ENCODE data around the gene C19orf81.
"Not testable (repeated sequence)": the region's sequence is repeated elsewhere in the genome, so short reads cannot be mapped to it uniquely, and the experiment has no call there.

C19orf81 gene

DNA sequence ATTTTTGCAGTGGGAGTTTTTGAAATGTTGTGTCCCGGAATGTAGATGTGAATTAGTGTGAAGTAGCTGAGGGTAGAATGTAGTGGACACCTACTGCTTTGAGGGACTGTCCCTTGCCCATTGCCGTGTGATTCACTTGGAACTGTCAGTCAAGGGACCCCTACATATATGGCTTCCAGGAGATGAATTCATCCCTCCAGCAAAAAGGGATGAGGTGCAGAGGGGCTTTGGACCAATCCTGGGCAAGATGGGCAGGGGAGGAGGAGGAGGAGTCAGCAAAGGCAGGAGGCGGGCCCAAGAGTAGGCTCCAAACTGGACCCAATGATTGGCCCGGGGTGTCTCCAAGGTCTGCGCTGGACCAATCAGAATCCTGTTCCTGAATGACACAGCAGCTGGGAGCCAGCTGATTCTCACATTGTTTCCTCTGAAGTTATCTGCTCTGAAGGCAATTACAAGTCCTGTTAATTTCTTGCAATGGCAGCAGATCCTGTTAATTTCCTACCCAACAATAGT lies 28.8 kb upstream of the C19orf81 start:
- not testable (repeated sequence) for H3K4me1 Mint-ChIP-seq; DNase-seq (ENCODE audit: low spot score in 2 of 2); H3K36me3 Mint-ChIP-seq; ATAC-seq (ENCODE audit: low read depth); H3K9me3 Mint-ChIP-seq; H3K4me3 Mint-ChIP-seq; H3K27ac Mint-ChIP-seq; H3K27me3 Mint-ChIP-seq

- no peaks in the 10 kb centered on the region for H3K9me3 Mint-ChIP-seq
- ATAC-seq (ENCODE audit: low read depth) (no peak), DNase-seq (ENCODE audit: low spot score in 2 of 2) (no peak)
- no peaks in the 10 kb centered on the region for H3K36me3 Mint-ChIP-seq
- H3K4me1 Mint-ChIP-seq, result no peaks in the 10 kb centered on the region
- H3K27ac Mint-ChIP-seq, result no peak overlapping the region
- no peak overlapping the region for H3K4me3 Mint-ChIP-seq
- H3K27me3 Mint-ChIP-seq, result peaks cover 16% of the 10 kb centered on the region
Measured at GRCh38 chr19:50624949-50625600, 24.2 kb upstream of the C19orf81 start.

DNA sequence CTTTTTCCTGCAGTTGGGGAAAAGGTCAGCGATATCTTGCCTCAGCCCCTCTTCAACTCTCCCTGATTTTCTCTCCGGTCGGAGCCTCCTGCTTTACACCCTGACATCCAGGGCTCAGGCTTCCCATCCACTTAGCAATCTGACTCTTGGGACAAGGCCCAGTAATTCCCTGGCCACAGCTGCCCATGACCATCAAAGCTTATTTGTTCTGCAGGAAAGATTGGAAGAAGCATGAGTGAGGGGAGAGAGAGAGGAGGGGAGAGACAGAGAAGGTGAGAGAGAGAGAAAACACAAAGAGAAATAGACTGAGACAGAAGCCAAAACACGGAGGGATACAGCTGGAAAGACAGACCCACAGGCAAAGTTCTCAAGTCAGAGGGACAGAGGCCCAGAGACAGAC lies 23.2 kb upstream of the C19orf81 start:
- Mint-ChIP-seq H3K27ac (no peak overlapping the region), H3K36me3 (no peaks in the 10 kb centered on the region), H3K4me3 (no peak overlapping the region), H3K9me3 (peaks cover 3% of the 10 kb centered on the region), H3K4me1 (no peaks in the 10 kb centered on the region), H3K27me3 (peaks cover 21% of the 10 kb centered on the region)
- DNase-seq (ENCODE audit: low spot score in 2 of 2) (no peak), ATAC-seq (ENCODE audit: low read depth) (no peak)

DNA sequence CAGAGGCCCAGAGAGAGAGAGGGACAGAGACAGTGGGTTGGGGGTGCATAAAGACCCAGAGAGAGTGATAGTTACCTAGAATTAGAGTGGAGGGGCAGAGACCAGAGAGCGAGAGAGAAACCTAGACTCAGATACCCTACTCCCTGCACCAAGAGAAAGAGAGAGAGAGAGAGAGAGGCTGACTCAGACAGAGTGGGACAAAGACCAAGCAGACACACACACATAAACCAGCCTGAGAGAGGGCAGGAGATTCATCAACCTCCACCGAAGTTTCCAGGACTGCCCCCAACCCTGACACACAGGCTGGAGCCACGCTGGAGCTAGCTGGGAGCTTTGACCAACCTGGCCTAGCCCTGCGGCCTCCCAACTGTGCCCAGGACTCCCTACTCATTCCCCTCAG lies 22.4 kb upstream of the C19orf81 start:
- Mint-ChIP-seq H3K36me3 (no peaks in the 10 kb centered on the region), H3K27me3 (peaks cover 21% of the 10 kb centered on the region), H3K4me1 (no peaks in the 10 kb centered on the region), H3K27ac (no peak overlapping the region), H3K4me3 (no peak overlapping the region), H3K9me3 (peaks cover 3% of the 10 kb centered on the region)
- no peak for ATAC-seq (ENCODE audit: low read depth)
- DNase-seq (ENCODE audit: low spot score in 2 of 2), result no peak

GRCh38 chr19:50628146-50628545 lies 21.1 kb upstream of the C19orf81 start:
- DNase-seq (ENCODE audit: low spot score in 2 of 2), result no peak
- Mint-ChIP-seq H3K4me3 (no peak overlapping the region), H3K36me3 (no peaks in the 10 kb centered on the region), H3K4me1 (no peaks in the 10 kb centered on the region), H3K27me3 (peaks cover 22% of the 10 kb centered on the region), H3K27ac (no peak overlapping the region), H3K9me3 (peaks cover 3% of the 10 kb centered on the region)
- no peak for ATAC-seq (ENCODE audit: low read depth)

DNA sequence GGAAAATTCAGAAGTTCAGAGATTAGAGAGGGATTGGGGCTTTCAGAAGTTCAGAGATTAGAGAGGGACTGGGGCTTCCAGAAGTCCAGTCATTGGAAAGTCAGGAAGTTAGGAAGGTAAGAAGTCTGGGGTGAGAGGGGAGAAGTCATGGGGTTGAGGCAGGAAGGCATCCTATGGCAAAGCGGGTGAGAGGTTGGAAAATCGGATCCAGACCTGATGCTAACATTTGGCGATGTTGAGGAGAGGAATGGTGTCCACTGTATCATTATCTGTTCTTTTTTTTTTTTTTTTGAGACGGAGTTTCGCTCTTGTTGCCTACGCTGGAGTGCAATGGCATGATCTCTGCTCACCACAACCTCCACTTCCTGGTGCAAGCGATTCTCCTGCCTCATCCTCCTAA lies 20.7 kb upstream of the C19orf81 start:
- peaks cover 22% of the 10 kb centered on the region for H3K27me3 Mint-ChIP-seq
- no peak overlapping the region for H3K27ac Mint-ChIP-seq
- H3K9me3 Mint-ChIP-seq, result peaks cover 3% of the 10 kb centered on the region
- DNase-seq (ENCODE audit: low spot score in 2 of 2) (no peak), ATAC-seq (ENCODE audit: low read depth) (no peak)
- peaks cover 2% of the 10 kb centered on the region for H3K36me3 Mint-ChIP-seq
- no peak overlapping the region for H3K4me3 Mint-ChIP-seq
- H3K4me1 Mint-ChIP-seq, result no peaks in the 10 kb centered on the region

DNA sequence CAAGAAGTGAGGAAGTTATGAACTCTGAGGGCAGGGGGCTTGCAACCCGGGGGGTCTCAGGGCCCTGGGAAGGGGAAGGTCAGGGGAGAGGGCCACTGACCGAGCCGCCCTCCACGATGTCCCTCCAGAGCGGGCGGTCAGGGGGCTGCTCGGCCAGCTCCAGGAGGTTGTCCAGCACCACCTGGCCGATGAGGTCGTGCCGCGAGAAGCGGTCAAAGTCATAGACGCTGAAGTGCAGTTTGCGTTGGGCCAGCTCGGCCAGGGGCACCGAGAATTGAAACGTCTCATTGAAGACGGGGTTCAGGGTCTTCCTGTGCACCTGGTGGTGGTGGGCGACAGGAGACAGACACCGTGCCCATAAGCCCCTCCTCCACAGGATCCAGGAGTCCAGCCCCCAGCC lies 20.1 kb upstream of the C19orf81 start:
- DNase-seq (ENCODE audit: low spot score in 2 of 2) (no peak), ATAC-seq (ENCODE audit: low read depth) (no peak)
- H3K4me1 Mint-ChIP-seq, result no peaks in the 10 kb centered on the region
- no peak overlapping the region for H3K27ac Mint-ChIP-seq
- H3K36me3 Mint-ChIP-seq, result peaks cover 4% of the 10 kb centered on the region
- H3K4me3 Mint-ChIP-seq, result no peak overlapping the region
- H3K9me3 Mint-ChIP-seq, result peaks cover 5% of the 10 kb centered on the region
- H3K27me3 Mint-ChIP-seq, result peaks cover 22% of the 10 kb centered on the region

DNA sequence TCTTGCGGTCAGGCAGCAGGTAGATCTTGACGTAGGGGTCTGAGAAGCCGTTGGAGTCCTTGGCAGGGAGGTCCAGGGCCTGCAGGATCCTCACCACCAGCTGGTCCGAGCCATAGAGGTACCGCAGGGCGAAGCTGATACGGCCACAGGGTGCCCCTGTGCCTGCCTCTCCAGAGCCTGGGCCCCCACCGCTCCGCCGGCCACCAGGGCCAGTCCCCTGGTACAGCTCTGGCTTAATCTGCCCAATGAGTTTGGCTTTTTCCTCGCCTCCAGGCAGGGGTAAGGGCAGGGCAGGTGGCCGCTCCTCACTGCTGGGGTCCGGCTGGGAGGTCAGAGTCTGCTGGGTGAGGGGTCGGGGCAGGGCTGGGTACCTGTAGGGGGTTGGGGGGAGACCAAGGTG lies 19.4 kb upstream of the C19orf81 start:
- Mint-ChIP-seq H3K27me3 (peaks cover 22% of the 10 kb centered on the region), H3K27ac (no peak overlapping the region), H3K4me3 (no peak overlapping the region), H3K4me1 (no peaks in the 10 kb centered on the region), H3K36me3 (peaks cover 4% of the 10 kb centered on the region), H3K9me3 (peaks cover 5% of the 10 kb centered on the region)
- DNase-seq (ENCODE audit: low spot score in 2 of 2) (no peak), ATAC-seq (ENCODE audit: low read depth) (no peak)

DNA sequence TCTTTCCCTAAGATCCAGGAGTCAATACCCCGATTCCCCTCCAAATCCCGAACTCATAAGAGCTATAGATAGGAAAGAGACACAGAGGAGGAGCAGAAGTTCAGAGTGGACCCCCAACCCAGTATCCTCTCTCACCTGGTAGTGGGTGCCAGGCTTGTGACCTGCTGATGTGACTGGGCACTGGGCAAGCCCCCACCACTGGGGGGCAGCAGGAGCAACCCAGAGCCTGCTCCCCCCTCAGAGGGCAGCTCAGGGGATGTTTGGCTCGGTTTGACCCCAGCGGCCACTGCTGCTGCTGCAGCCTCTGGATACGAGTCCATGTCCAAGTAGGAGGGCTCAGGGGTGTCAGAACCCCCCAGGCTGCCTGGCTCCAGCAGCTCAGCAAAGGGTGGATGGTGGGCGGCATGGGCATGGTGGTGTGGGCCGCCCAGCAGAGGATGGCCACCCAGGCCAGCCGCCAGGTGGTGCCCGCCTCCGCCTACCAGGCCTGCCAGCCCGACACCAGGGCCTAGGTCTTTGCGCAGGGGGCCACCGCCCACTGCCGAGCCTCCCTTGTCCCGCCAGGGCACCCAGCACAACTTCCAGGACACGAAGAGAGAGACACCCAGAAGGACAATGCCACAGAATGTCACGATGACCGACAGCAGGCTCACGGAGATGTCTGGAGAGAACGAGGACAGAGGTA lies 17.0 kb upstream of the C19orf81 start:
- H3K4me3 Mint-ChIP-seq, result no peak overlapping the region
- H3K36me3 Mint-ChIP-seq, result peaks cover 4% of the 10 kb centered on the region
- DNase-seq (ENCODE audit: low spot score in 2 of 2), result no peak
- no peaks in the 10 kb centered on the region for H3K4me1 Mint-ChIP-seq
- H3K27ac Mint-ChIP-seq, result no peak overlapping the region
- peaks cover 5% of the 10 kb centered on the region for H3K9me3 Mint-ChIP-seq
- H3K27me3 Mint-ChIP-seq, result peaks cover 21% of the 10 kb centered on the region
- ATAC-seq (ENCODE audit: low read depth), result no peak

DNA sequence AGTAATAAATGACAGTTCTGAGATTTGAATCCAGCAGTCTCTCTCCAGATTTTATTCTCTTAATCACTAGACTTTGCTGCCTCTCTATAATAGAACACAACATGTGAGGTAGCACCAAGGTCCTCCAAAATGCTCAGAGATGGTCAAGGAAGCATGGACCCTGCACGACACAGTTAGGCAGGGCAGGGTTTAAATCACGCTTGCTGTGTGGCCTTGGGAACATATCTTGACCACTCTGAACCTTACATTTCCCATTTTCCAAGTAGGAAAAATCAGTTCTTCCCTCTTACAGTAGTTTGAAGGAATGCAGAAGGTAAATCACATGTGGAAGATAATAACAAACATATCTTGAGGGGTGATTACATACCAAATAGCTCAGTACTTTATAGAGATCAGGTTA lies 15.9 kb upstream of the C19orf81 start:
- Mint-ChIP-seq H3K27me3 (peaks cover 27% of the 10 kb centered on the region), H3K4me1 (peaks cover 4% of the 10 kb centered on the region), H3K27ac (no peak overlapping the region), H3K9me3 (peaks cover 8% of the 10 kb centered on the region), H3K36me3 (peaks cover 11% of the 10 kb centered on the region), H3K4me3 (no peak overlapping the region)
- ATAC-seq (ENCODE audit: low read depth), result no peak
- no peak for DNase-seq (ENCODE audit: low spot score in 2 of 2)

GRCh38 chr19:50633973-50634372 lies 15.3 kb upstream of the C19orf81 start:
- Mint-ChIP-seq H3K27me3 (peaks cover 29% of the 10 kb centered on the region), H3K9me3 (peaks cover 9% of the 10 kb centered on the region), H3K4me3 (no peak overlapping the region), H3K4me1 (peaks cover 9% of the 10 kb centered on the region), H3K36me3 (peaks cover 14% of the 10 kb centered on the region), H3K27ac (no peak overlapping the region)
- ATAC-seq (ENCODE audit: low read depth) (no peak), DNase-seq (ENCODE audit: low spot score in 2 of 2) (no peak)

DNA sequence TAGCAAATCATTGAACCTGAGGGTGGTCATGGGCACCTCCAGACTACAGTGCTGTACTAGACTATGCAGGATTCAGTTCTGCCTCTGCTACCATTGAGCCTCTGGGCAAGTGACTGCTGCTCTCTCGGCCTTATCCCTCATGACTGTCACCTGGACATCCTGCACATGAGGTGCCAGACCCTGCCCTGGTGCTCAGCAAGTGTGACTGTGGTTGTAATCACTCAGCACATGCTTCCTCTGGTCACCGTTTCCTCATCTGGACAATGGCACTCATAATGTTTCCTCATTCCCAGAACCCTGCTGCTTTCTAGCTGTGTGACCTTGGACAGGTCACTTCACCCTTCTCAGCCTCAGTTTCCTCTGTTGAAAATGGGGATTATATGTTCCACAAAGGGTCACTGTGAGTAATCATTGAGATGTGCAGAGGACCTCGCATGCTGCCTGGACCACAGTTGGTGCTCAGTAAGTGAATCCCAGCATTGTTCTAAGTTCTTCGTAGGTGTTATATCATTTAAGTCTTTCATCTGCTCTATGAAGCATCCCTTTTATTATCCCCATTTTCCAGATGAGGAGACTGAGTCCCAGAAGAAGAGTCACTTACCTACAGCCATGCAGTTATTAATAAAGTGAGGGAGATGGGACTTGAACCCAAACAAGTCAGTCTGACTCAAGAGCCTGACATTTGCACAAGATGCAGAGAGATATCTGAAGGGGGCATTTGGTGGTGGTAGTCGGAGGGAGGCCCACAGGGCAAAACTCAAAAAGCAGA lies 12.7 kb upstream of the C19orf81 start:
- peaks cover 9% of the 10 kb centered on the region for H3K4me1 Mint-ChIP-seq
- H3K9me3 Mint-ChIP-seq, result peaks cover 5% of the 10 kb centered on the region
- peaks cover 14% of the 10 kb centered on the region for H3K36me3 Mint-ChIP-seq
- peaks cover 24% of the 10 kb centered on the region for H3K27me3 Mint-ChIP-seq
- ATAC-seq (ENCODE audit: low read depth) (no peak), DNase-seq (ENCODE audit: low spot score in 2 of 2) (no peak)
- H3K27ac Mint-ChIP-seq, result no peak overlapping the region
- no peak overlapping the region for H3K4me3 Mint-ChIP-seq

GRCh38 chr19:50638600-50638999 lies 10.6 kb upstream of the C19orf81 start:
- H3K36me3 Mint-ChIP-seq, result peaks cover 12% of the 10 kb centered on the region
- peaks cover 25% of the 10 kb centered on the region for H3K27me3 Mint-ChIP-seq
- H3K4me1 Mint-ChIP-seq, result peaks cover 9% of the 10 kb centered on the region
- no peak overlapping the region for H3K27ac Mint-ChIP-seq
- no peak for ATAC-seq (ENCODE audit: low read depth)
- H3K4me3 Mint-ChIP-seq, result peak overlapping the region; percentile 16
- DNase-seq (ENCODE audit: low spot score in 2 of 2), result no peak
- peaks cover 5% of the 10 kb centered on the region for H3K9me3 Mint-ChIP-seq

Measured in memory B cell (primary cell).